Measurements from ENCODE around the gene PDCD7. TPM values are rescaled to one million over a fixed set of nuclear protein-coding genes. Genes with fewer than 3 reads are reported as not detected.
A peak's percentile ranks its signal among the peaks of the same experiment; 100 is the strongest.
"Not testable (repeated sequence)": the region's sequence is repeated elsewhere in the genome, so short reads cannot be mapped to it uniquely, and the experiment has no call there.

The PDCD7 gene
- total RNA-seq, 1 donor from 2014 or later, result 10.3 TPM

DNA sequence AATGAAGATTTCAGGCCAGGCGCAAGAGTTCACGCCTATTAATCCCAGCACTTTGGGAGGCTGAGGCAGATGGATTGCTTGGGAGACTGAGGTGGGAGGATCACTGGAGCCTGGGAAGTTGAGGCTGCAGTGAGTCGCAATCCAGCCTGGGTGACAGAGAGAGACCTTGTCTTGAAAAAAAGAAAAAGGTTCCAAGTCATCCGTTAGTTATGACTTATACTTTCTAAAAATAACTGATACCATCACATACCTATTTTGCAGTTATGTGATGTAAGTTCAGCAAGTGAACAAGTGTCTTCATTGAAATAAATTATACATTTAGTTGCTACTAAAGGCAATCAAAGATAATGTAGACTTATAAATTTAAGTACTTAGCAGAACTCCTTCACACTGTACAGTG lies 29.4 kb upstream of the PDCD7 start:
- H3K4me3 ChIP-seq (ENCODE audit: low read depth, low read length), result no peak overlapping the region
- FAIRE-seq, result no peak
- TF ChIP-seq CTCF (IDR thresholded peaks at IDR 0.05; ENCODE audit: insufficient read depth, low read length, severe bottlenecking), result no peak
- H3K27me3 ChIP-seq (ENCODE audit: control insufficient read depth, insufficient read depth, low read length), result no peaks in the 10 kb centered on the region
- no peak for DNase-seq (ENCODE audit: low read depth)
- peaks cover 6% of the 10 kb centered on the region for H3K36me3 ChIP-seq (ENCODE audit: control insufficient read depth, insufficient read depth, low read length)

DNA sequence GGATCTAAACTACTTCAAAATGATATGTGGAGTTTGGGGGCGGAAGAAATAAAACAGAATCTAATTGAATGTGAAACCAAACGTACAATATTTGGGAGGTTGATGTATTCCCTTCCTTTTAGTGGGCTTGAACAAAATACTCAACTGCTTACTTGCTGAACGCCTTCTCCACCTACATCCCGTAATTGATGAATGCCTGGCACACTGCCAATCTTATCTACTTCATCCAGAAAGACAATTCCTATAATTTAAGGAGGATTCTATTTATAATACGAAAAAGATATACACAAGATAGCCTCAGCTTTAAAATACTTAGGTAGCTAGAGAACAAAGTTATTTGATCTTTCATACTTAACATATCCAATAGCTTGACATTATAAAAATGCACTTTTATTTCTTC lies 23.1 kb upstream of the PDCD7 start:
- Histone ChIP-seq H3K4me3 (ENCODE audit: low read depth, low read length) (no peak overlapping the region), H3K36me3 (ENCODE audit: control insufficient read depth, insufficient read depth, low read length) (peaks cover 8% of the 10 kb centered on the region), H3K27me3 (ENCODE audit: control insufficient read depth, insufficient read depth, low read length) (no peaks in the 10 kb centered on the region)
- DNase-seq (ENCODE audit: low read depth) (no peak), FAIRE-seq (no peak)
- no peak for TF ChIP-seq CTCF (IDR thresholded peaks at IDR 0.05; ENCODE audit: insufficient read depth, low read length, severe bottlenecking)

- Histone ChIP-seq H3K4me3 (ENCODE audit: low read depth, low read length) (no peak overlapping the region), H3K27me3 (ENCODE audit: control insufficient read depth, insufficient read depth, low read length) (no peaks in the 10 kb centered on the region), H3K36me3 (ENCODE audit: control insufficient read depth, insufficient read depth, low read length) (peaks cover 8% of the 10 kb centered on the region)
- TF ChIP-seq CTCF (IDR thresholded peaks at IDR 0.05; ENCODE audit: insufficient read depth, low read length, severe bottlenecking), result no peak
- FAIRE-seq (no peak), DNase-seq (ENCODE audit: low read depth) (no peak)
Observed at GRCh38 chr15:65154720-65155119, 21.1 kb upstream of the PDCD7 start.

DNA sequence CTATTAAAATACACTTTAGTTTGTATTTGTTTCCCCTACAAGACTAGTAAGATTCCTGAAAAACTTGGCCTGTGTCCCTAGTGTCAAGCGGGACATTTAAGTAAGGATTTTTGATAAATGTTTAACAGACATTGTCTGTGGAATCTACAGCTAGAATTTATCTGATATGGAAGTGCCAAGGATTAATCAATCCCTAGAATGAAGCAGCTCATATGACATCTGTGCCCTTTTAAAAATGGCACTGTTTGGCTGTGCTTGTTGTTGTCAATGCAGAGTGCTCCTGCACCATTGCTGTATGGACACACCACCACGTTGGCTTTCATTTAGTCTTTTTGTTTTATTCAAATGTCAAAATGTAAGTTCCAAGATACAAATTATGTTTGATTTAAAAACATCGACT lies 14.3 kb upstream of the PDCD7 start:
- no peaks in the 10 kb centered on the region for H3K27me3 ChIP-seq (ENCODE audit: control insufficient read depth, insufficient read depth, low read length)
- FAIRE-seq (no peak), DNase-seq (ENCODE audit: low read depth) (no peak)
- no peak for TF ChIP-seq CTCF (IDR thresholded peaks at IDR 0.05; ENCODE audit: insufficient read depth, low read length, severe bottlenecking)
- no peak overlapping the region for H3K4me3 ChIP-seq (ENCODE audit: low read depth, low read length)
- H3K36me3 ChIP-seq (ENCODE audit: control insufficient read depth, insufficient read depth, low read length), result no peaks in the 10 kb centered on the region

DNA sequence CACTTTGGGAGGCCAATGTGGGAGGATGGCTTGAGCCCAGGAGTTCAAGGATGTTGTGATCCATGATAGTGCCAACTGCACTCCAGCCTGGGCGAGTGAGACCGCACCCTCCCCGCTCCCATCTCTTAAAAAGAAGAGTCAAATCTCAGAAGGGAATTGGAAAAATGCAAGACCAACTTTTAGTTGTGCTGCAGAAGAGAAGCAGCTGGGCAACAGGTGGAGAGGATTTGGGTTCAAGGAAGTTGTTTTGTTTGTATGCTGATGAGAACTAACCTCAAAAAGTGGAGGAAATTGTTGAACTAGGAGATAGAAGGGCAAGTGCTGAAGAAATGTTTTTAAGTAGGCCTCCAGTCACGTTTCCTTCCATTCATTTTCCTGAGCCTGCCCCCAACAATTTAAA lies 12.8 kb upstream of the PDCD7 start:
- DNase-seq (ENCODE audit: low read depth), result no peak
- no peak for TF ChIP-seq CTCF (IDR thresholded peaks at IDR 0.05; ENCODE audit: insufficient read depth, low read length, severe bottlenecking)
- no peaks in the 10 kb centered on the region for H3K36me3 ChIP-seq (ENCODE audit: control insufficient read depth, insufficient read depth, low read length)
- H3K27me3 ChIP-seq (ENCODE audit: control insufficient read depth, insufficient read depth, low read length), result no peaks in the 10 kb centered on the region
- H3K4me3 ChIP-seq (ENCODE audit: low read depth, low read length), result no peak overlapping the region
- no peak for FAIRE-seq

DNA sequence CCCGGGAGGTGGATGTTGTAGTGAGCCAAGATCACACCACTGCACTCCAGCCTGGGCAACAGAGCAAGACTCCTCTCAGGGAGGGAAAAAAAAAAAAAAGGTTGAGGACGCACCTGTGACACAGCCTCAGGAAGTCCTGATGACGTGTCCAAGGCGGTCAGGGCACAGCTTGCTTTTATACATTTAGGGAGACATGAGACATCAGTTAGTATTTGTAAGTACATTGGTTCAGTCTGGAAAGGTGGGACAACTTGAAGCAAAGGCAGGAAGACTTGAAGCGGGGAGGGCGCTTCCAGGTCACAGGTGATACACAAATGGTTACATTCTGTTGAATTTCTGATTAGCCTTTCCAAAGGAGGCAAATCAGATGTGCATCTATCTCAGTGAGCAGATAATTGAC lies 5.0 kb upstream of the PDCD7 start:
- not testable (repeated sequence) for H3K27me3 ChIP-seq (ENCODE audit: control insufficient read depth, insufficient read depth, low read length); H3K4me3 ChIP-seq (ENCODE audit: low read depth, low read length); FAIRE-seq; H3K36me3 ChIP-seq (ENCODE audit: control insufficient read depth, insufficient read depth, low read length)
- DNase-seq (ENCODE audit: low read depth), result peak; percentile 24

- H3K27me3 ChIP-seq (ENCODE audit: control insufficient read depth, insufficient read depth, low read length); H3K4me3 ChIP-seq (ENCODE audit: low read depth, low read length); H3K36me3 ChIP-seq (ENCODE audit: control insufficient read depth, insufficient read depth, low read length); FAIRE-seq; DNase-seq (ENCODE audit: low read depth): not testable (repeated sequence)
Observed at GRCh38 chr15:65137893-65138292, 4.3 kb upstream of the PDCD7 start.

- not testable (repeated sequence) for DNase-seq (ENCODE audit: low read depth); FAIRE-seq; H3K36me3 ChIP-seq (ENCODE audit: control insufficient read depth, insufficient read depth, low read length); H3K27me3 ChIP-seq (ENCODE audit: control insufficient read depth, insufficient read depth, low read length); H3K4me3 ChIP-seq (ENCODE audit: low read depth, low read length)
Observed at GRCh38 chr15:65137089-65137488, 3.5 kb upstream of the PDCD7 start.

Data from bronchial epithelial cell (primary cell).